ENCODE measurements around the gene UBXN11. TPM values are rescaled to one million over a fixed set of nuclear protein-coding genes. Genes with fewer than 3 reads are reported as not detected.
A peak's percentile ranks its signal among the peaks of the same experiment; 100 is the strongest.

UBXN11 gene
- total RNA-seq, 4 donors from 2014 or later = 3.7 to 12.1 (median 10.5) TPM

- ATAC-seq = peak; percentile 14
These were observed 3.6 kb downstream of the UBXN11 start for GRCh38 chr1:26302733-26303405.

DNA sequence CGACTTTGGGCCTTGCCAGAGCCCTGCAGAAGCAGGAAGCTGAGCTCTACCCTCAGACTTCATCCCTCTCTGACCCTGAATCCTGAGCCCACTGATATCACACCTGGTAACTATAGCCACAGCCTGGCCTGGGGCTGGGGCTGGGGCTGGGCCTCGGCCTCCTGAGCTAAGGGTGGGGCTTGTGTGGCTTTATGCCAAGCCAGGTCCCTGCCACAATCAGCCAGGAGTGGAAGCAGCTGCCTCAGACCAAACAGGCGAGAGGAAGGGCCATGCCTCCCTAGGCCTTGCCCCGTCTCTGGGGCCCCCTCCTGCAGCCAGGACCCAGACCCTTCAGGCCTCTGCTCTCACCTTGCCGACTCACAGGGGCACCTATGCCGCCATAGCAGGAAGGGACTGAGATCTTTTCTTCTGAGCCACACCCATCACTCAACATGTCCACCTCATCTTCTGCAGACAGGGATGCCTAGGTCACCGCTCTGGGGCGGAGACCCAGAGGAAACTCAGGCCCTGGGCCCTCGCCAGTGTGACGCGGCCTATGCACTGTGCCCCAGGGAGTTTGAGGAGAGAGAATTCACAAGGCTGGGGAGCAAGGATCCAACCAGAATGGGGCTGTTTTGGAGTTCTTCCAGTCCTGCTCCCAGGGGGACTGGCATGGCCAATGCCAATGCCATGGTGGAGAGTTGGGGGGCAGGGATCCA is 5.7 kb downstream of the UBXN11 start:
- Histone ChIP-seq H3K27ac (no peak overlapping the region), H3K4me1 (peaks cover 0 to 3% (median 2%) of the 10 kb centered on the region in 3 donors), H3K36me3 (peaks cover 0 to 28% of the 10 kb centered on the region in 2 donors), H3K4me3 (no peak overlapping the region), H3K9me3 (no peaks in the 10 kb centered on the region), H3K27me3 (no peaks in the 10 kb centered on the region)
- no peak for ATAC-seq
- WGBS, 2 donors (ENCODE audit: low coverage in 1 of 2) = no CpG with 5 or more reads among the region's 11 CpGs
- TF ChIP-seq EP300 (IDR thresholded peaks at IDR 0.05) = no peak
- TF ChIP-seq POLR2A (IDR thresholded peaks at IDR 0.05) = no peak
- no peak for TF ChIP-seq POLR2AphosphoS5 (IDR thresholded peaks at IDR 0.05)
- TF ChIP-seq CTCF (IDR thresholded peaks at IDR 0.05) = no peak

More at GRCh38 chr1:26302733-26303405, 3.6 kb downstream of the UBXN11 start:
- H3K36me3 ChIP-seq = peaks cover 0 to 8% of the 10 kb centered on the region in 2 donors
- H3K4me1 ChIP-seq = peaks cover 0 to 18% (median 6%) of the 10 kb centered on the region in 3 donors
- no peaks in the 10 kb centered on the region for H3K9me3 ChIP-seq
- no peak overlapping the region for H3K4me3 ChIP-seq
- WGBS, 2 donors (ENCODE audit: low coverage in 1 of 2) = 70% methylated on average over 5 of the region's 8 CpGs; no CpG with 5 or more reads in 1 of the 2 donors
- H3K27ac ChIP-seq = peak overlapping the region in 1 of 4 donors; percentile 12
- no peaks in the 10 kb centered on the region for H3K27me3 ChIP-seq
- no peak for TF ChIP-seq EP300 (IDR thresholded peaks at IDR 0.05)
- no peak for TF ChIP-seq POLR2A (IDR thresholded peaks at IDR 0.05)
- no peak for TF ChIP-seq POLR2AphosphoS5 (IDR thresholded peaks at IDR 0.05)
- TF ChIP-seq CTCF (IDR thresholded peaks at IDR 0.05) = no peak

GRCh38 chr1:26297791-26298124 is 8.7 kb downstream of the UBXN11 start:
- no peak for ATAC-seq
- WGBS, 2 donors (ENCODE audit: low coverage in 1 of 2) = no CpG with 5 or more reads among the region's 6 CpGs

DNA sequence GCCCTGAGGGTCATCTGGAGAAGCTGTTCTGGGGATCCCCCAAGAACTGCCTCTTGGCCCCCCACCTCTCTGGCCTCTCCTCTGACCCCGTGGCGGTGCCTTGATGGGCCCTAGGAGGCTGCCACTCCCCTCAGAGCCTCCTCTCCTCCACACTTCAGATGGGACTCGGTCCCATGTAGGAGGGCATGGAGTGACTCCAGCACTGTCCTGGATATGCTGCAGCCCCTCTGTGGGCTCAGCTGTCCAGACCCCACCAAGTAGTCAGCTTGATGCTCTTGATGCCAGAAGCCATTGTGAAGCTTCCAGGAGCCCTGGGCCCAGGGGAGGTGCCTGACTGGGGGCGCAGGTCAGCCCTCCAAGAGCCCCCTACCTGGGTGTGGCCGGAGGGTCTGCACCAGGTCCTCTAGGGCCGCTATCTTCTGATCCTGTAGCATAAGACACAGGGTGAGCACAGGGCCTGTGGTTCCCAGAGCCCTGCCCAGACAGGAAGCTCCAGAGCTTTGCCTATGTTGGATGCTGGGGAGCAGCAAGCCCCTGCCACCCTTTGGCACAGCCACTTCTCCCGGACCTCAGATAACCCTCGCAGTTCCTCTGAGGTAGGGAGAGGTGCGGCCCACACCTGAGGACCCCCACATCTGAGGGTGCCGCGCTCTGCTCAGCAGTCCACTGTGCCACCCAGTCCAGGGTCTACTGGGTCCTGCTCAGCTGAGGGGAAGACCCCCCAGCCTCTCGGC is 9.2 kb downstream of the UBXN11 start:
- Histone ChIP-seq H3K4me3 (no peak overlapping the region), H3K27me3 (no peaks in the 10 kb centered on the region), H3K27ac (no peak overlapping the region), H3K9me3 (no peaks in the 10 kb centered on the region), H3K36me3 (peaks cover 0 to 39% of the 10 kb centered on the region in 2 donors), H3K4me1 (no peaks in the 10 kb centered on the region)
- WGBS, 2 donors (ENCODE audit: low coverage in 1 of 2) = 94% methylated on average over 3 of the region's 12 CpGs; no CpG with 5 or more reads in 1 of the 2 donors
- no peak for ATAC-seq
- TF ChIP-seq CTCF (IDR thresholded peaks at IDR 0.05) = no peak
- no peak for TF ChIP-seq POLR2AphosphoS5 (IDR thresholded peaks at IDR 0.05)
- TF ChIP-seq EP300 (IDR thresholded peaks at IDR 0.05) = no peak
- no peak for TF ChIP-seq POLR2A (IDR thresholded peaks at IDR 0.05)

More at GRCh38 chr1:26297791-26298124, 8.7 kb downstream of the UBXN11 start:
- Histone ChIP-seq H3K27ac (no peak overlapping the region), H3K27me3 (no peaks in the 10 kb centered on the region), H3K9me3 (no peaks in the 10 kb centered on the region), H3K4me3 (no peak overlapping the region), H3K4me1 (no peaks in the 10 kb centered on the region), H3K36me3 (peaks cover 0 to 38% of the 10 kb centered on the region in 2 donors)
- TF ChIP-seq EP300 (IDR thresholded peaks at IDR 0.05) (no peak), POLR2A (IDR thresholded peaks at IDR 0.05) (no peak), POLR2AphosphoS5 (IDR thresholded peaks at IDR 0.05) (no peak)

DNA sequence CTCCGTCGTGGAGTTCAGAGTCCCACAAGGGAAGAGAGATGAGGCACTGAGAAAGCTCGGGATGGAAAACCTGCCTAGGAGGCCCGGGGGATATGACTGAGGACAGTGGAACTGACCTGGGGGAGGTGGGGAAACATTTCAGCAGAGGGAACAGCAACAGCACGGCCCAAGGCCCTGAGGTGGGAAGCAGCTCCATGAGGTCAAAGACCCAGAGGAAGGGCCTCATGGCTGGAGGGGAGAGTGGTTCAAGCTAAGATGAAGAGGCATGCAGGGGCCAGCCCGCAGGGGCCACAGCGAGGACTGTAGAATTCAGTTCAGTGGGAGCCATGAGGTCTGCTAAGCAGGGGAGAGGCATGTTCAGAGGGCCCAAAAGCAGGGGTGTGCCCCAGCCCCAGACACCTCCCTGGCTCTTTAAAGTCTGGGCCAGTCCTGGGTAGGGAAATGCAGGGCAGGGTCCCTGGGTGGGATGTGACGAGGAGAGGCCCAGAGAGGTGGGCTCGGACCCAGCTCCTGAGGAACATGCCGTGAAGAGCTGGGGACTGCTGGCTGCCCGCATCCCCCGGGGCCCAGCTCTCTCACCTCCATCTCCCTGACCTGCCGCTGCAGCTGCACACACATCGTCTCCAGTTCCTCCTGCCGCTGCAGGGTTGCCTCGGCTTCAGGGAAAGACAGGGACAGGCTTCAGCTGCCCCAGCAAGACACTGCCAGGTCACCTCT is 9.9 kb downstream of the UBXN11 start:
- H3K27me3 ChIP-seq = no peaks in the 10 kb centered on the region
- 67 to 100% methylated on average over 2 to 6 of the region's 16 CpGs for WGBS, 2 donors (ENCODE audit: low coverage in 1 of 2)
- no peak overlapping the region for H3K4me3 ChIP-seq
- no peaks in the 10 kb centered on the region for H3K9me3 ChIP-seq
- H3K36me3 ChIP-seq = peaks cover 0 to 39% of the 10 kb centered on the region in 2 donors
- no peaks in the 10 kb centered on the region for H3K4me1 ChIP-seq
- no peak for ATAC-seq
- TF ChIP-seq EP300 (IDR thresholded peaks at IDR 0.05) = no peak
- no peak for TF ChIP-seq POLR2AphosphoS5 (IDR thresholded peaks at IDR 0.05)
- TF ChIP-seq CTCF (IDR thresholded peaks at IDR 0.05) = no peak
- TF ChIP-seq POLR2A (IDR thresholded peaks at IDR 0.05) = no peak
- no peak overlapping the region for H3K27ac ChIP-seq

All from gastroesophageal sphincter (tissue), 4 donors.